ENCODE measurements around the gene CRYAB. TPM values are rescaled to one million over a fixed set of nuclear protein-coding genes. Genes with fewer than 3 reads are reported as not detected.

The CRYAB gene
- polyA plus RNA-seq, 6 donors from 2014 or later: not detected

- peaks cover 9 to 22% (median 14%) of the 10 kb centered on the region in 3 donors for H3K4me1 Mint-ChIP-seq
- no peaks in the 10 kb centered on the region for H3K36me3 Mint-ChIP-seq
- peak; percentile 83 to 85 for ATAC-seq (ENCODE audit: low read depth in 2 of 2)
Observed at GRCh38 chr11:111878849-111879636, 32.5 kb downstream of the CRYAB start, which contains the start of the genes CFAP68 and FDXACB1. Gene CFAP68 (plus strand): TSS chr11:111879541. CDS start chr11:111879561, 20 bp downstream. Gene FDXACB1 (minus strand): TSS chr11:111879165. CDS start chr11:111879132, 33 bp downstream.

GRCh38 chr11:111878385-111878848, 33.2 kb downstream of the CRYAB start:
- Mint-ChIP-seq H3K4me3 (peak overlapping the region; percentile 82 to 100 (median 96)), H3K36me3 (no peaks in the 10 kb centered on the region), H3K27ac (peak overlapping the region; percentile 98 to 100 (median 100)), H3K27me3 (no peaks in the 10 kb centered on the region), H3K9me3 (peaks cover 0 to 6% (median 0%) of the 10 kb centered on the region in 7 donors), H3K4me1 (peaks cover 12 to 22% (median 14%) of the 10 kb centered on the region in 3 donors)
- DNase-seq (no peak), ATAC-seq (ENCODE audit: low read depth in 2 of 2) (no peak)

More at GRCh38 chr11:111878849-111879636, 32.5 kb downstream of the CRYAB start, which contains the start of the genes CFAP68 and FDXACB1:
- Mint-ChIP-seq H3K27me3 (no peaks in the 10 kb centered on the region), H3K27ac (peak within 1 kb of the TSS; percentile 98 to 100 (median 100)), H3K9me3 (peaks cover 0 to 6% (median 0%) of the 10 kb centered on the region in 7 donors), H3K4me3 (peak within 1 kb of the TSS; percentile 82 to 100 (median 96))
- DNase-seq: peak; percentile 97

DNA sequence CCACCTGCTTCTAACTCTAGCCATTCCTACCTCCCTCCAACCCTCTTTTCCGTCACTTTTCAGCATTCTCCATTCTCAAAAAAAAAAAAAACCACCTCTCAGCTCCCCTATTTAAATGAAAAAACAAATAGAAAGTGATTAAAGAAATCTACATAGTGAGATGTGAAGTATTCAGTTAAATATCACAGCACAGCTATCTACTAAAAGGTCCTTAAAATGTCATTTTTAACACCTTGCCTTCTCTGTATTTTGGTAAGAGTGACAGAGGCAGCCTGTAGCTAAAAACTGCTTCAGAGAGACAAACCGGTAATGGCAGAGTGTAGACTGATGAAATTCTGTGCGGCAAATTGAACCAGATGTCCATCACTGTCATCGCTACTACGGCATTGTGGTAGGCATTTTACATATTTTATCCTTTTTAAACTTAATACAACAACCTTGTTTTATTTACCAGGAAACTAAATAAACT, 39.8 kb downstream of the CRYAB start:
- no peaks in the 10 kb centered on the region for H3K9me3 Mint-ChIP-seq
- H3K4me1 Mint-ChIP-seq: peaks cover 14 to 34% (median 23%) of the 10 kb centered on the region in 3 donors
- DNase-seq: no peak
- peak overlapping the region; percentile 86 to 98 (median 92) for H3K27ac Mint-ChIP-seq
- H3K36me3 Mint-ChIP-seq: peaks cover 10 to 16% of the 10 kb centered on the region in 2 donors
- no peaks in the 10 kb centered on the region for H3K27me3 Mint-ChIP-seq
- H3K4me3 Mint-ChIP-seq: peak overlapping the region; percentile 91 to 96 (median 94)
- no peak for ATAC-seq (ENCODE audit: low read depth in 2 of 2)

DNA sequence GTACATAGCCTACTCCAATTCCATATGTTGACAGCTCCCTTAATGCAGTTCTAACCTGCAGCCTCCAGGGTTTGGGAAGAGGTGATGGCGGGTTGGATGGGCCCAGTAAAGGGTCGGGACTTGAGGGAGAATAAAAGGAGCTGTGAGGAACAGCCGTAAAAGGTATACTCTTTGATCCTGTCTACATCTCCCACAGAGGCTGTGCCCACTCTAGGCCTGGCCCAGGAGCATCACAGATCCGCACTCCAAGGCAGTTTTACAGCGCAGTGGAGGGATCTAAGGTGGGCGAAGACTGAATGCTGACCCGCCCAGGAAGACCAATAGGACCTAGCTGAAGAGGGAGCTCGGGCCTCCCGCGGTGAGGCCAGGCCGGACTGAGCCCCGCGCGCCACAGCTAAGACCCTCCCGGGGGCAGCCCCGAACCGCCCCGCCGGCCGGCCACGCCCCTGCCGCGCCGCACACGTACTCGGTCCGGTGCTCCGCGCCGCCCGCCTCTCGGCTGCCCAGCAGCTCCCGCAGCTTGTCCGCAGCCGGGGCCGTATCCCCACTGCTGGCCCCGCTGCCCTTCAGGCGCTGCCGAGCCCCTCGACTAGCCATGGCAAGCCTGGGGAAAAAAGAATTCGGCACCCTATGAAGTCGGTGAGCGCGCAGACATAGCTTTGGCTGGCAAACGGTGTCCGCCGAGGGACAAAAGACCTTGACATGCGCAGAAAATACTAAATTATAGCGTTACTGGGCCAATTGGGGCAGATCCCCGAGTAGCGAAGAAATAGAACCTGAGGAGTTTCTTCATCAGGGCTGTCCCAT, 40.5 kb downstream of the CRYAB start, which contains the start of gene ALG9:
Gene ALG9 (minus strand): TSS at position 696 of the 807 bp plus-strand sequence. CDS start 99 bp downstream, at position 597.
- DNase-seq (peak; percentile 85), ATAC-seq (ENCODE audit: low read depth in 2 of 2) (peak; percentile 83 to 88)
- peak within 1 kb of the TSS; percentile 91 to 96 (median 94) for H3K4me3 Mint-ChIP-seq
- no peaks in the 10 kb centered on the region for H3K9me3 Mint-ChIP-seq
- no peaks in the 10 kb centered on the region for H3K27me3 Mint-ChIP-seq
- H3K27ac Mint-ChIP-seq: peak within 1 kb of the TSS; percentile 86 to 98 (median 94)
- peaks cover 14 to 34% (median 23%) of the 10 kb centered on the region in 3 donors for H3K4me1 Mint-ChIP-seq
- peaks cover 10 to 21% of the 10 kb centered on the region in 2 donors for H3K36me3 Mint-ChIP-seq

GRCh38 chr11:111870522-111870885, 41.1 kb downstream of the CRYAB start:
- Mint-ChIP-seq H3K27ac (peak overlapping the region; percentile 86 to 98 (median 94)), H3K36me3 (peaks cover 10 to 22% of the 10 kb centered on the region in 2 donors), H3K4me3 (peak overlapping the region; percentile 91 to 96 (median 94)), H3K27me3 (no peaks in the 10 kb centered on the region), H3K4me1 (peaks cover 14 to 34% (median 23%) of the 10 kb centered on the region in 3 donors), H3K9me3 (no peaks in the 10 kb centered on the region)
- peak in 1 of 2 donors; percentile 1 for ATAC-seq (ENCODE audit: low read depth in 2 of 2)
- DNase-seq: no peak

DNA sequence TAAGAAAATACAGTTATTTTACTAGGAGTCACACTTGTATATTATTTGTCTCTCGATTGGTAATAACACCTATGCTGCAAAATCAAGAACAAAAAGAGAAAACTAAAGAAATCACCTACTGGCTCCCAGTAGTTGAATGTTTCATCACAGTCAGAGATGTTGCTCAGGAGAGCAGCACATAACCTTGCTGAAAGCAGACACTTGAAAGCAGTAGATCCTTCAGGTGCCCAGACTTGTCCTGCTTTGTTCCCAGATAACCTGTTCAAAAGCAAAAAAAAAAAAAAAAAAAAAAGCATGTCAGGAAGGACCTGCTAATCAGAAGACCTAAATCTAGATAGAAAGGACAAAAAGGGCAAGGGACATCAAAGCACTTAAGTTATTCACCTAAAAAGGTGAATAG, 41.5 kb downstream of the CRYAB start:
- Mint-ChIP-seq H3K27ac (peak overlapping the region in 2 of 6 donors; percentile 44 to 86), H3K9me3 (no peaks in the 10 kb centered on the region), H3K4me3 (peak overlapping the region in 5 of 8 donors; percentile 9 to 93 (median 59)), H3K4me1 (peaks cover 14 to 34% (median 23%) of the 10 kb centered on the region in 3 donors), H3K36me3 (peaks cover 10 to 22% of the 10 kb centered on the region in 2 donors), H3K27me3 (no peaks in the 10 kb centered on the region)
- no peak for ATAC-seq (ENCODE audit: low read depth in 2 of 2)
- DNase-seq: no peak

GRCh38 chr11:111860257-111860656, 51.3 kb downstream of the CRYAB start:
- Mint-ChIP-seq H3K27ac (no peak overlapping the region), H3K27me3 (no peaks in the 10 kb centered on the region), H3K4me1 (no peaks in the 10 kb centered on the region), H3K9me3 (no peaks in the 10 kb centered on the region), H3K4me3 (no peak overlapping the region), H3K36me3 (peaks cover 19 to 36% of the 10 kb centered on the region in 2 donors)
- ATAC-seq (ENCODE audit: low read depth in 2 of 2): no peak
- DNase-seq: no peak

Other genes starting within 250 kb of the CRYAB start
- 10 to 100 TPM; 14.8 to 23.0 (median 18.6) TPM for gene PPP2R1B, start 145.4 kb downstream of the CRYAB start, polyA plus RNA-seq (ENCODE audit: low read depth in 6 of 6)
- 10 to 100 TPM; 12.7 to 36.5 (median 14.9) TPM for gene ALG9, start 40.2 kb downstream of the CRYAB start, polyA plus RNA-seq (ENCODE audit: low read depth in 6 of 6)
- gene FDXACB1, start 32.6 kb downstream of the CRYAB start, polyA plus RNA-seq (ENCODE audit: low read depth in 6 of 6): 10 to 100 TPM in 1 of 6 donors, 1 to 10 TPM in 5; 3.0 to 10.6 (median 6.0) TPM
- 10 to 100 TPM; 14.3 to 28.3 (median 18.5) TPM for gene CFAP68, start 32.2 kb downstream of the CRYAB start, polyA plus RNA-seq (ENCODE audit: low read depth in 6 of 6)
- not detected for gene HSPB2, start 964 bp upstream of the CRYAB start, polyA plus RNA-seq (ENCODE audit: low read depth in 6 of 6)
- not detected for gene C11orf52, start 7.1 kb upstream of the CRYAB start, polyA plus RNA-seq (ENCODE audit: low read depth in 6 of 6)
- gene DIXDC1, start 25.6 kb upstream of the CRYAB start, polyA plus RNA-seq (ENCODE audit: low read depth in 6 of 6): under 1 TPM in 3 of 6 donors, not detected in 3; 0.11 to 0.43 (median 0.13) TPM
- gene DLAT, start 113.6 kb upstream of the CRYAB start, polyA plus RNA-seq (ENCODE audit: low read depth in 6 of 6): 10 to 100 TPM; 24.6 to 38.8 (median 28.0) TPM
- not detected for gene PIH1D2, start 162.2 kb upstream of the CRYAB start, polyA plus RNA-seq (ENCODE audit: low read depth in 6 of 6)
- gene NKAPD1, start 162.5 kb upstream of the CRYAB start, polyA plus RNA-seq (ENCODE audit: low read depth in 6 of 6): 10 to 100 TPM in 4 of 6 donors, 1 to 10 TPM in 2; 3.7 to 18.6 (median 10.7) TPM
- 10 to 100 TPM; 47.0 to 77.1 (median 53.3) TPM for gene TIMM8B, start 175.0 kb upstream of the CRYAB start, polyA plus RNA-seq (ENCODE audit: low read depth in 6 of 6)
- 100 to 1,000 TPM; 140 to 196 (median 168) TPM for gene SDHD, start 175.1 kb upstream of the CRYAB start, polyA plus RNA-seq (ENCODE audit: low read depth in 6 of 6)